GM19372 (cell line): Measurements from ENCODE around the gene C1orf53.

ENCODE experiments used
- ATAC-seq: cut with Tn5 transposase; IDR thresholded peaks from one replicate; pipeline ENCODE4 v1.9.1; 2021; ENCODE audit warnings: mild to moderate bottlenecking, low read depth, moderate library complexity; ENCODE audit not compliant: unreplicated experiment

C1orf53 gene

DNA sequence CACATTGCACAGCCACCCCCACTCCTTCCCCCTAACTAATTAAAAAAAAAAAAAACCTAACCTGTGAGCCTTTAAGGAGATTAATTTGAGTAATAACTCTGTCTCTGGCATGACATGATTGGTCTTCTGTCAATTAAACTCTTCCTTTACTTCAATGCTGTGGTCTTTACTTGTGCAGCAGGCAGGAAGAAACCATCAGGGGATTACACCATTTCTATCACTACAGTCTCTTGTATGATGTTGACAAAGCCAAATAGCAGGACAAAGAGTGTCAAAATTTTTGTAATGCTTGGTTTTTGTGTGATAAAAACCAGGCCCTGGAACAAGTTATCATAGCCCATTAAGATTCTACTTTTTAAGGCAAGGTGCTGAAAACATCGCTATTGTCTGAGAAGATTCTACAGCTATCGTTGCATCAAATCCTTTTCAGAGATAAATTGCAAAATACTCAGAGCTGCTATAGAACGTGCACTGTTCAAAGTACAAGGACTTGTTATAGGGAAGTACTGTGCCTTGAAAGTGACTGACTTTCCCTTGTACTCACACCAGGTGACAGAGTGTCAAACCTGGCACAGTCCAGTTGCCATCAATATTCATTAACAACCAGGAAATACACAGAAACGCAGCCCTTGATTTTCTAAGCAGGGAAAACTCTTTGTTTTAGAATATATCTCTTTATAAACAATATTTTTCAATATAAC lies 52.4 kb downstream of the C1orf53 start:
- ATAC-seq = no peak

- no peak for ATAC-seq
Measured at GRCh38 chr1:197955486-197956394, 53.3 kb downstream of the C1orf53 start.
